Epidermal melanocyte (primary cell): Measurements from ENCODE around the gene SERBP1.

Source experiments
- DNase-seq: peaks from one replicate; pipeline ENCODE4 v3.0.0; 2011; ENCODE audit warnings: low spot score; ENCODE audit not compliant: insufficient read length

The SERBP1 gene

DNA sequence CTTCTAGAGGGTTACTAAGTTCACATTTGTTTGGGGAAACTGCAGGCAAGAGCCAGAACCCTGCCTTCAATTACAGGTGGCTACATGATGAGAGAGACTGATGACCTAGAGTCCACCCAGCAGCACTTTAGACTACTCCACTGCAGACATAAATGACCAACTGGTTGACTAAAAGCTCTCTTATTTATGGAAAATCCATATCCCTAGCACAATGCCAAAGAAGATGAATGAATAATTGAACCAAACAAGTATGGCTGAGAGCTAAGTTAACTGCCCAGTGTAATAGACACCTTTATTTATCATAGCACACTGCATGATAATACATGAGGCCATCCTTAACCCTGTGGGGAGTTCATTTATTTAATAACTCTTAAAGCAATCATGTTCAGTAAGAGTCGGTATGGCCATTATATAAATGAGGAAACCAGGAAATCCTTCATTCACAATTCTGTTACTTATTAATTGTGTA lies 62.1 kb downstream of the SERBP1 start:
- DNase-seq = no peak

DNA sequence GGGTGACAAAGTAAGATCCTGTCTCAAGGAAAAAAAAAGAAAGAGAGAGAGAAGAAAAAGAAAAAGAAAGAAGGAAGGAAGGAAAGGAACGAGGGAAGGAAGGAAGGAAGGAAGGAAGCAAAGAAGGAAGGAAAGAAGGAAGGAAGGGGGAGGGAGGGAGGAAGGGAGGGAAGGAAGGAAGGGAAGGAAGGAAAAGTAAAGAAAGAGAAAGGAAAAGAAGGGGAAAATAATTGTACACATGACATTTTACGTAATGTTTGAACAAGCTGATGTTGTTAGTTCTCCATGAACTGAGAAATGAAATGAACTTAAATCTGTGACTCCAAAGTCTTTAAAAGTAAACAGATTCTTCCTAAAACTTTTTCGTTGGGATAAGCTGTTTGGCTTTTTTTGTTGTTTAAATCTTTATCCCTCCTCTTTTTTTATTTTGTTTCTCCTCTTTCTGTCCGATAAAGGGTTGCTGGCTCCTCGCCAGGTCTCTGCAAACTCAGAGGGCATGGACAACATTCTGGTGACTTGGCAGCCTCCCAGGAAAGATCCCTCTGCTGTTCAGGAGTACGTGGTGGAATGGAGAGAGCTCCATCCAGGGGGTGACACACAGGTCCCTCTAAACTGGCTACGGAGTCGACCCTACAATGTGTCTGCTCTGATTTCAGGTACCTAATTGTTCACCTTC lies 62.7 kb downstream of the SERBP1 start:
- no peak for DNase-seq

DNA sequence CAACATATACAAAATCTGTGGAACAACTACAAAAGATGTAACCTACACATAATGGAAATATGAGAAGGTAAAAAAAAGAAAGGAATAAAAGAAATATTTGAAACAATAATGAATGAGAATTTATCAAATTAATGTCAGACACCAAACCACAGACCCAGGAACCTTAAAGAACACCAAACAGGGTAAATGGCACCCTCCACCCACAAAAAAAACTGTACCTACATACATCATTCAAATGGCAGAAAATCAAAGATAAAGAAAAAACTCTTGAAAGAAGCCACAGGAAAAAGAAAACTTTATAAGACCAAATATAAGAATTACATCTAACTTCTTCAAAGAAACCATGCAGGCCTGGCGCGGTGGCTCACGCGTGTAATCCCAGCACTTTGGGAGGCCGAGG lies 68.6 kb downstream of the SERBP1 start:
- DNase-seq = no peak

DNA sequence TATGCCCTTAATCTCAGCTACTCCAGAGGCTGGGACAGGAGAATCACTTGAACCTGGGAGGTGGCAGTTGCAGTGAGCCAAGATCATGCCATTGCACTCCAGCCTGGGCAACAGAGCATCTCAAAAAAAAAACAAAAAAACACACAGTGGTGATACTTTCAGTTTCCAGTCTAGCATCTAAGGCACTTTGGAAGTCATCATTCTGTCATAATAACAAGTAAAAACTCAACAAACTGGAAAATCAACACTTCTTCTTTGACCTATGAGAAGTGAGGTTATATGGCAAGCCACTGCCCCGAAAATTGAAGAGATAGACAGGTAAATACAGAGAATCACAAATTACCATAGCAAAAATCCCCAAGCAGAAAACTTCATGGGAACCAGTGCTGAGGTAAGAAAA lies 70.6 kb downstream of the SERBP1 start:
- DNase-seq = no peak
